Central memory CD8-positive, alpha-beta T cell (primary cell): ENCODE results near the gene CSDE1.

Experiments used
- ATAC-seq: fragments of 150-1000 bp; cut with Tn5 transposase; replicated peaks from 2 replicates; pipeline ENCODE4 v1.10.0; 2022; ENCODE audit warnings: mild to moderate bottlenecking, moderate FRiP score, moderate number of reproducible peaks; ENCODE audit not compliant: poor library complexity, severe bottlenecking; ENCODE audit errors: extremely low read depth
- DNase-seq, 2 donors: peaks; one replicate each; pipeline ENCODE4 v3.0.0; 2021; ENCODE audit warnings: low spot score in 2 of 2
- H3K27ac Mint-ChIP-seq: one replicate; pipeline ENCODE4 v1.8.0; 2022; ENCODE audit warnings: low read depth, mild to moderate bottlenecking, moderate library complexity, mixed read lengths
- H3K27me3 Mint-ChIP-seq: one replicate; pipeline ENCODE4 v1.8.0; 2022; ENCODE audit warnings: mixed read lengths
- H3K36me3 Mint-ChIP-seq: one replicate; pipeline ENCODE4 v1.8.0; 2022; ENCODE audit warnings: mild to moderate bottlenecking, moderate library complexity, mixed read lengths; ENCODE audit not compliant: insufficient read depth
- H3K4me1 Mint-ChIP-seq: one replicate; pipeline ENCODE4 v1.8.0; 2022; ENCODE audit warnings: mixed read lengths
- H3K4me3 Mint-ChIP-seq: one replicate; pipeline ENCODE4 v1.8.0; 2022; ENCODE audit warnings: mild to moderate bottlenecking, moderate library complexity, mixed read lengths
- H3K9me3 Mint-ChIP-seq: one replicate; pipeline ENCODE4 v1.8.0; 2022; ENCODE audit warnings: mixed read lengths

The CSDE1 gene

GRCh38 chr1:114716304-114717170 lies 41.2 kb downstream of the CSDE1 start, which contains the start of gene NRAS:
TSS of gene NRAS (minus strand) at chr1:114716771. CDS start at chr1:114716160, 611 bp downstream.
- Mint-ChIP-seq H3K27ac (peak within 1 kb of the TSS; percentile 99), H3K9me3 (no peaks in the 10 kb centered on the region), H3K4me1 (peaks cover 23% of the 10 kb centered on the region), H3K4me3 (peak within 1 kb of the TSS; percentile 99), H3K27me3 (no peaks in the 10 kb centered on the region), H3K36me3 (peaks cover 62% of the 10 kb centered on the region)
- peak; percentile 94 for DNase-seq
- ATAC-seq: peak; percentile 94

- DNase-seq: no peak
- Mint-ChIP-seq H3K4me3 (peak overlapping the region; percentile 99), H3K27ac (peak overlapping the region; percentile 99), H3K4me1 (peaks cover 23% of the 10 kb centered on the region), H3K27me3 (no peaks in the 10 kb centered on the region), H3K36me3 (peaks cover 63% of the 10 kb centered on the region), H3K9me3 (no peaks in the 10 kb centered on the region)
- no peak for ATAC-seq
Measured at GRCh38 chr1:114715952-114716303, 41.9 kb downstream of the CSDE1 start.

GRCh38 chr1:114712977-114713376 lies 44.8 kb downstream of the CSDE1 start:
- no peak overlapping the region for H3K4me3 Mint-ChIP-seq
- no peak overlapping the region for H3K27ac Mint-ChIP-seq
- ATAC-seq (no peak), DNase-seq (no peak)
- no peaks in the 10 kb centered on the region for H3K27me3 Mint-ChIP-seq
- H3K36me3 Mint-ChIP-seq: peaks cover 59% of the 10 kb centered on the region
- H3K9me3 Mint-ChIP-seq: no peaks in the 10 kb centered on the region
- peaks cover 23% of the 10 kb centered on the region for H3K4me1 Mint-ChIP-seq

- H3K4me1 Mint-ChIP-seq: peaks cover 9% of the 10 kb centered on the region
- H3K27me3 Mint-ChIP-seq: no peaks in the 10 kb centered on the region
- peaks cover 60% of the 10 kb centered on the region for H3K36me3 Mint-ChIP-seq
- H3K4me3 Mint-ChIP-seq: no peak overlapping the region
- H3K9me3 Mint-ChIP-seq: no peaks in the 10 kb centered on the region
- no peak overlapping the region for H3K27ac Mint-ChIP-seq
- DNase-seq: no peak
- ATAC-seq: no peak
Measured at GRCh38 chr1:114710360-114710759, 47.4 kb downstream of the CSDE1 start.

GRCh38 chr1:114707604-114708003 lies 50.2 kb downstream of the CSDE1 start:
- H3K27ac Mint-ChIP-seq: no peak overlapping the region
- H3K4me3 Mint-ChIP-seq: no peak overlapping the region
- H3K36me3 Mint-ChIP-seq: peaks cover 56% of the 10 kb centered on the region
- DNase-seq (no peak), ATAC-seq (no peak)
- no peaks in the 10 kb centered on the region for H3K4me1 Mint-ChIP-seq
- no peaks in the 10 kb centered on the region for H3K9me3 Mint-ChIP-seq
- H3K27me3 Mint-ChIP-seq: no peaks in the 10 kb centered on the region

GRCh38 chr1:114703242-114703641 lies 54.5 kb downstream of the CSDE1 start:
- DNase-seq (no peak), ATAC-seq (no peak)
- Mint-ChIP-seq H3K27ac (no peak overlapping the region), H3K4me3 (no peak overlapping the region), H3K27me3 (no peaks in the 10 kb centered on the region), H3K4me1 (no peaks in the 10 kb centered on the region), H3K9me3 (no peaks in the 10 kb centered on the region), H3K36me3 (peaks cover 27% of the 10 kb centered on the region)

GRCh38 chr1:114702737-114703136 lies 55.0 kb downstream of the CSDE1 start:
- Mint-ChIP-seq H3K27ac (no peak overlapping the region), H3K4me3 (no peak overlapping the region), H3K4me1 (no peaks in the 10 kb centered on the region), H3K27me3 (no peaks in the 10 kb centered on the region), H3K9me3 (no peaks in the 10 kb centered on the region), H3K36me3 (peaks cover 23% of the 10 kb centered on the region)
- ATAC-seq (no peak), DNase-seq (no peak)

- Mint-ChIP-seq H3K27me3 (peaks cover 5% of the 10 kb centered on the region), H3K4me3 (no peak overlapping the region), H3K27ac (no peak overlapping the region), H3K36me3 (peaks cover 18% of the 10 kb centered on the region), H3K4me1 (no peaks in the 10 kb centered on the region), H3K9me3 (no peaks in the 10 kb centered on the region)
- DNase-seq (no peak), ATAC-seq (no peak)
Measured at GRCh38 chr1:114701931-114702330, 55.9 kb downstream of the CSDE1 start.

GRCh38 chr1:114700036-114700600 lies 57.7 kb downstream of the CSDE1 start:
- no peaks in the 10 kb centered on the region for H3K4me1 Mint-ChIP-seq

GRCh38 chr1:114696810-114697209 lies 61.0 kb downstream of the CSDE1 start:
- no peak for DNase-seq
- no peak for ATAC-seq
- Mint-ChIP-seq H3K36me3 (peaks cover 3% of the 10 kb centered on the region), H3K27me3 (peaks cover 20% of the 10 kb centered on the region), H3K4me1 (no peaks in the 10 kb centered on the region), H3K27ac (no peak overlapping the region), H3K4me3 (no peak overlapping the region), H3K9me3 (no peaks in the 10 kb centered on the region)

More at GRCh38 chr1:114700036-114700600, 57.7 kb downstream of the CSDE1 start:
- ATAC-seq: no peak
- H3K27me3 Mint-ChIP-seq: peaks cover 17% of the 10 kb centered on the region
- no peaks in the 10 kb centered on the region for H3K9me3 Mint-ChIP-seq
- peaks cover 11% of the 10 kb centered on the region for H3K36me3 Mint-ChIP-seq
- no peak overlapping the region for H3K4me3 Mint-ChIP-seq
- no peak for DNase-seq
- H3K27ac Mint-ChIP-seq: no peak overlapping the region

GRCh38 chr1:114695430-114696058 lies 62.2 kb downstream of the CSDE1 start, which contains the start of gene AMPD1:
TSS of gene AMPD1 (minus strand) at chr1:114695546. CDS start at chr1:114695471, 75 bp downstream.
- peaks cover 20% of the 10 kb centered on the region for H3K27me3 Mint-ChIP-seq
- H3K36me3 Mint-ChIP-seq: peaks cover 3% of the 10 kb centered on the region
- H3K9me3 Mint-ChIP-seq: no peaks in the 10 kb centered on the region
- no peak within 1 kb of the TSS for H3K27ac Mint-ChIP-seq
- ATAC-seq (no peak), DNase-seq (no peak)
- H3K4me3 Mint-ChIP-seq: no peak within 1 kb of the TSS
- H3K4me1 Mint-ChIP-seq: no peaks in the 10 kb centered on the region

- H3K36me3 Mint-ChIP-seq: peaks cover 3% of the 10 kb centered on the region
- DNase-seq: no peak
- H3K27ac Mint-ChIP-seq: no peak overlapping the region
- peaks cover 20% of the 10 kb centered on the region for H3K27me3 Mint-ChIP-seq
- H3K4me1 Mint-ChIP-seq: no peaks in the 10 kb centered on the region
- ATAC-seq: no peak
- H3K9me3 Mint-ChIP-seq: no peaks in the 10 kb centered on the region
- no peak overlapping the region for H3K4me3 Mint-ChIP-seq
Measured at GRCh38 chr1:114694540-114695310, 63.1 kb downstream of the CSDE1 start.
